ENCODE data around the gene SYNGR3. TPM values are rescaled to one million over a fixed set of nuclear protein-coding genes. Genes with fewer than 3 reads are reported as not detected.

Gene SYNGR3
- total and polyA plus RNA-seq, 12 donors: 0.54 to 10.9 (median 2.8) TPM; not detected in 2

DNA sequence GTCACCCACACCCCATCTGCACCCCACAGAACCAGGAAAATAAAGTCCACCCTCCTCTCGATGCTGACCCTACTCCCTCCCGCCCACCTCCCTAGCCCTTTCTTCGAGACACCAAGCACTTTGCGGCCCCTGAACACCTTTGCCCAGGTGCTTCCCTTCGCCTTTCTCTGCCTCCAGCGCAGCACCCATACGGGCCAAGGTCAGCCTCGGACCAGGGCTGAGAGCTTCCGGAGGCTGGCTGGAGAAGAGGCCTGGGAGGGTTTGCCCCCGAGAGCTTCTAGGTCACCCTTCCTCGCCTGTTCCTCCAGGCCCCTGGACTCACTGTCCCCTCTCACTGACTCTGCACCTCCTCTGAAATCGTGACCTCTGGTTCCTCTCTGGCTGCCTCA lies 34.3 kb downstream of the SYNGR3 start:
- TF ChIP-seq, protein P1, sequence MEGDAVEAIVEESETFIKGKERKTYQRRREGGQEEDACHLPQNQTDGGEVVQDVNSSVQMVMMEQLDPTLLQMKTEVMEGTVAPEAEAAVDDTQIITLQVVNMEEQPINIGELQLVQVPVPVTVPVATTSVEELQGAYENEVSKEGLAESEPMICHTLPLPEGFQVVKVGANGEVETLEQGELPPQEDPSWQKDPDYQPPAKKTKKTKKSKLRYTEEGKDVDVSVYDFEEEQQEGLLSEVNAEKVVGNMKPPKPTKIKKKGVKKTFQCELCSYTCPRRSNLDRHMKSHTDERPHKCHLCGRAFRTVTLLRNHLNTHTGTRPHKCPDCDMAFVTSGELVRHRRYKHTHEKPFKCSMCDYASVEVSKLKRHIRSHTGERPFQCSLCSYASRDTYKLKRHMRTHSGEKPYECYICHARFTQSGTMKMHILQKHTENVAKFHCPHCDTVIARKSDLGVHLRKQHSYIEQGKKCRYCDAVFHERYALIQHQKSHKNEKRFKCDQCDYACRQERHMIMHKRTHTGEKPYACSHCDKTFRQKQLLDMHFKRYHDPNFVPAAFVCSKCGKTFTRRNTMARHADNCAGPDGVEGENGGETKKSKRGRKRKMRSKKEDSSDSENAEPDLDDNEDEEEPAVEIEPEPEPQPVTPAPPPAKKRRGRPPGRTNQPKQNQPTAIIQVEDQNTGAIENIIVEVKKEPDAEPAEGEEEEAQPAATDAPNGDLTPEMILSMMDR (IDR thresholded peaks at IDR 0.05): no peak
- no peak for TF ChIP-seq POLR2A (IDR thresholded peaks at IDR 0.05)
- intact Hi-C loops (cut with DNase I): loop anchor here (5.0 kb wide), 2 partner anchors 58 to 123 kb away; partner anchors contain the start of gene RAB26 (in 1 of the 2)
- peaks cover 15% of the 10 kb centered on the region for H3K27me3 ChIP-seq
- H3K4me1 ChIP-seq (replicated peaks in 1 of 2): peaks cover 14 to 38% of the 10 kb centered on the region in 2 donors
- no peaks in the 10 kb centered on the region for H3K36me3 ChIP-seq (replicated peaks in 1 of 2)
- H3K9me3 ChIP-seq (replicated peaks in 1 of 3): no peaks in the 10 kb centered on the region
- peak overlapping the region in 2 of 5 donors; percentile 65 to 66 for H3K27ac ChIP-seq
- DNase-seq: no peak
- H3K4me3 ChIP-seq: peak overlapping the region in 1 of 4 donors; percentile 29
- WGBS, 4 donors: 54 to 63% (median 59%) methylated on average over 11 to 12 of the region's 12 CpGs

DNA sequence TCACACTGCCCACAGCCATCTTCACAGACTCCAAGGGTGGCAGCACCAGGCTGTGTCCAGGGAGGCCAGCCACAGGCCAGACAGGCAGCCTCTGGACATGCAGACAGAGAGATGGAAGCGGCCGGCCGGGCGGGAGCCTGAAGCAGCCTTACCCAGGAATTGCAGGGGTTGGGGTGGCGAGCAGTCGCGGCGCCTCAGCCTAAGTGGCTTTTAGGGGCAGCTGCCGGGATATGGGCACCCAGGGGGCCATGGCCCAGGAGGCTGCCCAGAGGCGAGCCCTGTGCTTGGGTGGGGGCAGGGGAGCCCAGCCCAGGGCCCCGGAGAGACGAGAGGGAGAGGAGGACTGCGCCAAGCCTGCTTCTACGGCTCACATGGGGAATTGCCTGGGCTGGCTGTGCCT lies 35.5 kb downstream of the SYNGR3 start:
- 86 to 94% (median 91%) methylated on average over 2 to 14 of the region's 14 CpGs for WGBS, 4 donors
- intact Hi-C loops (cut with DNase I): no loop called here
- no peaks in the 10 kb centered on the region for H3K36me3 ChIP-seq (replicated peaks in 1 of 2)
- H3K4me3 ChIP-seq: no peak overlapping the region
- H3K27ac ChIP-seq: no peak overlapping the region
- peaks cover 14 to 38% of the 10 kb centered on the region in 2 donors for H3K4me1 ChIP-seq (replicated peaks in 1 of 2)
- no peaks in the 10 kb centered on the region for H3K9me3 ChIP-seq (replicated peaks in 1 of 3)
- no peak for DNase-seq
- H3K27me3 ChIP-seq: peaks cover 3% of the 10 kb centered on the region
- TF ChIP-seq, protein P1 (IDR thresholded peaks at IDR 0.05): no peak
- no peak for TF ChIP-seq POLR2A (IDR thresholded peaks at IDR 0.05)

DNA sequence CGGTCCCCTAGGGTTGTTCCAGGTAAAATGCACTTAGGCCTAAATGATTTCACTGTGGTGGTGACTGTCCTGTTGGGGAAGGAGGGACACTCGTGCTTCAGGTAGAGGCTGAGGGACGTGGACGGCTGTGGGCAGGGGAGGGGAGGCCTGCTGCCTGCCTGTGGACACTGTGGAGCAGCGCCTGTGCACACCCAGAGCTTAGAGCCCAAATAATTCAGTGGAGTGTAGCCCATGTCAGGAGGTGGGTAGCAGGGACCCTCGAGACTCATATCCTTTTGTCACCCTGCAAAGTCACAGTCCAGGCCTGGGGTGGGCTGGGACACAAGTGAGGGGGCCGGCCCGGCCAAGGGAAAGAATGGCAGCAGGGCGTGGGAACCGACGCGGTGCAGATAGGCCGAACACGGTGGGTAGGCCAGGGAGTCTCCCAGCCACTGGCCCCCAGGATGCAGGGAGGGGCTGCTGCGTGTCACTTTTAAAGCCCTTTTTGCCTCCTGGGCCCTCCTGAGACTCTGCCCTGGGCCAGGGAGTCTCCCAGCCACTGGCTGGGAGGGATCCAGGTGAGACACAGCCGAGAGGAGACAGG lies 36.2 kb downstream of the SYNGR3 start:
- H3K4me1 ChIP-seq (replicated peaks in 1 of 2): peaks cover 14 to 38% of the 10 kb centered on the region in 2 donors
- no peaks in the 10 kb centered on the region for H3K27me3 ChIP-seq
- H3K36me3 ChIP-seq (replicated peaks in 1 of 2): no peaks in the 10 kb centered on the region
- no peak for TF ChIP-seq POLR2A (IDR thresholded peaks at IDR 0.05)
- TF ChIP-seq, protein P1 (IDR thresholded peaks at IDR 0.05): no peak
- peak overlapping the region in 1 of 4 donors; percentile 84 for H3K4me3 ChIP-seq
- peak overlapping the region in 2 of 5 donors; percentile 62 to 79 for H3K27ac ChIP-seq
- WGBS, 4 donors: 70 to 85% (median 80%) methylated on average over 15 to 16 of the region's 16 CpGs
- H3K9me3 ChIP-seq (replicated peaks in 1 of 3): no peaks in the 10 kb centered on the region
- DNase-seq: no peak
- intact Hi-C loops (cut with DNase I): no loop called here

DNA sequence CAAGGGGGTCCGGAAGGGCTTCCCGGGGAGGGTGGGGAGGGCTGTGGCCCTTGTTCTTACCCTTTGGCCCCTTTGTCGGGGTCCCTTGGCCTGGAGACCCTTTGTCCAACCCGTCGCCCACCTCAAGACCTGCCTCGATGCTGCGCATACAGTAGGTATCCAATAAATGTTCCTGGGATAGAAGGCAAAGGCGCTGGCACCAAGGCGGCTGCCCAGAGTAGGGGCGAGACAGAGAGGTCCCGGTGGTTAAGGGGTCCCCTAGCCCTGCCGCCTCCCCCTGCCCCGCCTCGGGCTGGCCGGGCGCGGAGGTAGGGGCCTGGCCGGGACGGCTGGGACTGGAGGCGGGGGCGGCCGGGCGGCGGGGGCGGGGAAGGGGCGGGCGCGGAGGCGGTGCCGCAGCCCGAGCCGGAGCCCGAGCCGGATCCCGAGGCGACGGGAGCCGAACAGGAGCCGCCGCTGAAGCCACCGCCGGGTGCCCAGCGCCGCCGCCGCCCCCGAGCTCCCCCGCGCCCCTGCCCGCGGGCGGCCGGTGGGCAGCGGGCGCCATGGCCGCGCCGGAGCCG lies 36.8 kb downstream of the SYNGR3 start, which contains the start of gene NHERF2:
NHERF2 (plus strand) TSS at position 442 of the 563 bp plus-strand sequence; CDS start at position 546, 104 bp downstream.
- DNase-seq: peak in 3 of 7 donors; percentile 8 to 50 (median 43)
- intact Hi-C loops (cut with DNase I): no loop called here
- Histone ChIP-seq H3K36me3 (replicated peaks in 1 of 2) (no peaks in the 10 kb centered on the region), H3K27ac (peak within 1 kb of the TSS in 4 of 5 donors; percentile 32 to 79 (median 48)), H3K27me3 (no peaks in the 10 kb centered on the region), H3K4me3 (peak within 1 kb of the TSS in 2 of 4 donors; percentile 34 to 84), H3K4me1 (replicated peaks in 1 of 2) (peaks cover 14 to 38% of the 10 kb centered on the region in 2 donors), H3K9me3 (replicated peaks in 1 of 3) (no peaks in the 10 kb centered on the region)
- WGBS, 4 donors: 8 to 47% (median 22%) methylated on average over 1 to 53 of the region's 59 CpGs
- TF ChIP-seq, protein P1 (IDR thresholded peaks at IDR 0.05): no peak
- peak in 1 of 2 donors; percentile 29 for TF ChIP-seq POLR2A (IDR thresholded peaks at IDR 0.05)

Measured in adrenal gland (tissue), 12 donors.